CD1c-positive myeloid dendritic cell (primary cell): Measurements from ENCODE around the gene PDZD8.
A peak's percentile ranks its signal among the peaks of the same experiment; 100 is the strongest.

Experiments
- DNase-seq: peaks from one replicate; pipeline ENCODE4 v3.0.0-alpha.2; 2016; ENCODE audit errors: extremely low spot score

Gene PDZD8

GRCh38 chr10:117398029-117398428 lies 22.8 kb upstream of the PDZD8 start:
- no peak for DNase-seq

- no peak for DNase-seq
Observed at GRCh38 chr10:117391436-117392205, 16.4 kb upstream of the PDZD8 start.

GRCh38 chr10:117390420-117390819 lies 15.2 kb upstream of the PDZD8 start:
- no peak for DNase-seq

GRCh38 chr10:117386805-117387204 lies 11.6 kb upstream of the PDZD8 start:
- no peak for DNase-seq

GRCh38 chr10:117382861-117383260 lies 7.6 kb upstream of the PDZD8 start:
- DNase-seq = no peak

GRCh38 chr10:117374506-117375359 lies 507 bp downstream of the PDZD8 start:
- DNase-seq = peak; percentile 77

- DNase-seq = peak; percentile 45
Observed at GRCh38 chr10:117373823-117374505, 1.3 kb downstream of the PDZD8 start.

- DNase-seq = no peak
Observed at GRCh38 chr10:117370205-117370604, 5.0 kb downstream of the PDZD8 start.

- no peak for DNase-seq
Observed at GRCh38 chr10:117367718-117368117, 7.5 kb downstream of the PDZD8 start.

- no peak for DNase-seq
Observed at GRCh38 chr10:117366741-117367140, 8.5 kb downstream of the PDZD8 start.

GRCh38 chr10:117365612-117366011 lies 9.6 kb downstream of the PDZD8 start:
- no peak for DNase-seq

- no peak for DNase-seq
Observed at GRCh38 chr10:117364110-117364960, 10.9 kb downstream of the PDZD8 start.

GRCh38 chr10:117363028-117363427 lies 12.2 kb downstream of the PDZD8 start:
- no peak for DNase-seq

- no peak for DNase-seq
Observed at GRCh38 chr10:117362313-117362712, 12.9 kb downstream of the PDZD8 start.

GRCh38 chr10:117360994-117361667 lies 14.1 kb downstream of the PDZD8 start:
- no peak for DNase-seq

GRCh38 chr10:117360016-117360415 lies 15.2 kb downstream of the PDZD8 start:
- DNase-seq = no peak

- DNase-seq = no peak
Observed at GRCh38 chr10:117355072-117355471, 20.2 kb downstream of the PDZD8 start.

GRCh38 chr10:117353684-117354083 lies 21.6 kb downstream of the PDZD8 start:
- peak; percentile 33 for DNase-seq

GRCh38 chr10:117352724-117353123 lies 22.5 kb downstream of the PDZD8 start:
- DNase-seq = no peak

- DNase-seq = no peak
Observed at GRCh38 chr10:117351996-117352395, 23.2 kb downstream of the PDZD8 start.

GRCh38 chr10:117351558-117351957 lies 23.7 kb downstream of the PDZD8 start:
- no peak for DNase-seq
